Panc1 (cell line): ENCODE results near the gene KCNK15. TPM values are rescaled to one million over a fixed set of nuclear protein-coding genes. Genes with fewer than 3 reads are reported as not detected.

Experiments
- ATAC-seq: fragments of 200-7000 bp; cut with Tn5 transposase; 2 replicates; pipeline ENCODE4 v1.9.1; 2020; ENCODE audit warnings: mild to moderate bottlenecking, moderate library complexity
- BruUV-seq: library from RNA; stranded (reverse); fragments of 400-500 nt; replicated peaks from 2 replicates; lab custom pipeline; 2021; lab: Mats Ljungman, UMichigan
- CTCF ChIA-PET: fragments of 300-600 bp; sonication (Branson Sonifier 250); formaldehyde crosslinking; loops from one replicate; lab custom pipeline; 2022; ENCODE audit warnings: antibody characterized with exemption; lab: Charles Lee
- POLR2A ChIA-PET: fragments of 300-600 bp; sonication (Branson Sonifier 250); formaldehyde crosslinking; loops from one replicate; lab custom pipeline; 2022; ENCODE audit warnings: antibody characterized with exemption; lab: Charles Lee
- DNase-seq: peaks from one replicate; pipeline ENCODE4 v3.0.0-alpha.2; 2010; ENCODE audit warnings: low read depth, low spot score
- H3K27ac ChIP-seq: 2 replicates; pipeline ENCODE4 v1.5.1; 2011; ENCODE audit warnings: mild to moderate bottlenecking, low read length, inconsistent platforms
- H3K27me3 ChIP-seq: fragments of 200-500 bp; sonication (Bioruptor generic); 2 replicates; pipeline ENCODE4 v1.6.0; 2014; ENCODE audit warnings: low read length, inconsistent platforms; ENCODE audit not compliant: control insufficient read depth, insufficient read depth
- H3K36me3 ChIP-seq: fragments of 200-500 bp; sonication (Bioruptor generic); 2 replicates; pipeline ENCODE4 v1.5.1; 2014; ENCODE audit warnings: inconsistent platforms, mild to moderate bottlenecking, low read length, moderate library complexity; ENCODE audit not compliant: control insufficient read depth, insufficient read depth
- H3K4me1 ChIP-seq: 2 replicates; pipeline ENCODE4 v1.5.1; 2011; ENCODE audit warnings: inconsistent platforms, mild to moderate bottlenecking, low read length, moderate library complexity; ENCODE audit not compliant: control insufficient read depth, insufficient read depth
- H3K4me3 ChIP-seq, 2 experiments: 2 replicates each; pipeline ENCODE4 v1.5.1; 2011 to 2012; ENCODE audit warnings: low read depth in 2 of 2, low read length in 2 of 2, mild to moderate bottlenecking in 2 of 2, inconsistent platforms in 1 of 2, moderate library complexity in 1 of 2
- H3K9me3 ChIP-seq: fragments of 200-500 bp; sonication (Bioruptor generic); 2 replicates; pipeline ENCODE4 v1.5.1; 2014; ENCODE audit warnings: low read depth, mild to moderate bottlenecking, inconsistent platforms, low read length, moderate library complexity; ENCODE audit not compliant: control insufficient read depth, insufficient read depth
- CTCF ChIP-seq: fragments of 450-650 bp; IDR thresholded peaks from 2 replicates; pipeline ENCODE4 v1.5.1; 2017; ENCODE audit warnings: mild to moderate bottlenecking
- POLR2AphosphoS5 ChIP-seq: IDR thresholded peaks from 2 replicates; pipeline ENCODE4 v1.6.1; 2012; ENCODE audit warnings: mild to moderate bottlenecking, low read depth, low read length, moderate library complexity
- REST ChIP-seq, 2 experiments: IDR thresholded peaks; 2 replicates each; pipeline ENCODE4 v1.6.1; 2011 to 2012; ENCODE audit warnings: low read depth in 2 of 2, control low read depth in 1 of 2, low read length in 1 of 2, mild to moderate bottlenecking in 1 of 2, moderate library complexity in 1 of 2; ENCODE audit not compliant: insufficient read depth in 1 of 2
- SIN3A ChIP-seq: IDR thresholded peaks from 2 replicates; pipeline ENCODE4 v1.6.1; 2012; ENCODE audit warnings: low read depth, mild to moderate bottlenecking, low read length, moderate library complexity, borderline replicate concordance; ENCODE audit not compliant: insufficient read depth
- TCF7L2 ChIP-seq: IDR thresholded peaks from 2 replicates; pipeline ENCODE4 v1.6.1; 2011; ENCODE audit warnings: mild to moderate bottlenecking, low read depth, low read length, inconsistent platforms
- in situ Hi-C: cut with HindIII; loops from 2 replicates; pipeline ENCODE4 v1.10.0; 2016; ENCODE audit warnings: low sequenced_read_pairs, low pct_unique_long_range_greater_than_20kb
- intact Hi-C: fragments of 100-400 bp; cut with micrococcal nuclease; formaldehyde crosslinking; loops from one replicate; pipeline ENCODE4 v1.10.0; 2022; ENCODE audit not compliant: unreplicated experiment
- total RNA-seq: library from RNA; stranded (reverse); gene quantifications from one replicate; pipeline ENCODE4 v1.2.1, GENCODE V29; 2021; ENCODE audit not compliant: unreplicated experiment

Gene KCNK15
- total RNA-seq, 1 experiment from 2014 or later, result 7.4 TPM

GRCh38 chr20:44743080-44743701 lies 2.5 kb upstream of the KCNK15 start:
- no peaks in the 10 kb centered on the region for H3K9me3 ChIP-seq
- peak overlapping the region; percentile 73; the same call in 1 of the 2 replicates for H3K27ac ChIP-seq
- intact Hi-C loops (no loop called here), in situ Hi-C loops (no loop called here)
- H3K36me3 ChIP-seq, result no peaks in the 10 kb centered on the region
- H3K4me1 ChIP-seq, result peaks cover 30% of the 10 kb centered on the region
- ATAC-seq (no peak), DNase-seq (no peak)
- no peak overlapping the region for H3K4me3 ChIP-seq
- CTCF ChIA-PET, result no interaction called here
- POLR2A ChIA-PET, result interaction anchor here (0.5 to 1.0 kb wide), 3 partner anchors 15 to 42 kb away, joined by 3 to 4 read pairs (median 4); no protein-coding TSS in a partner anchor
- H3K27me3 ChIP-seq, result no peaks in the 10 kb centered on the region
- TF ChIP-seq POLR2AphosphoS5 (no peak), CTCF (no peak), SIN3A (no peak), REST (IDR thresholded peaks at IDR 0.05; ENCODE audit: insufficient read depth in 1 of 2, low read depth in 2 of 2, low read length in 1 of 2) (no peak)
- no TSS peak for BruUV-seq

GRCh38 chr20:44743916-44744655 lies 1.6 kb upstream of the KCNK15 start:
- H3K27ac ChIP-seq, result peak overlapping the region; percentile 73; the same call in 1 of the 2 replicates
- H3K4me3 ChIP-seq, result no peak overlapping the region
- no TSS peak for BruUV-seq
- intact Hi-C loops, result no loop called here
- POLR2A ChIA-PET, result interaction anchor here (0.5 to 1.0 kb wide), 2 partner anchors 16 to 43 kb away, joined by 3 to 4 read pairs; no protein-coding TSS in a partner anchor
- ATAC-seq (no peak), DNase-seq (no peak)
- H3K9me3 ChIP-seq, result no peaks in the 10 kb centered on the region
- H3K27me3 ChIP-seq, result no peaks in the 10 kb centered on the region
- H3K4me1 ChIP-seq, result peaks cover 25% of the 10 kb centered on the region
- CTCF ChIA-PET, result no interaction called here
- no peak for TF ChIP-seq SIN3A
- TF ChIP-seq POLR2AphosphoS5, result no peak
- no peak for TF ChIP-seq TCF7L2
- TF ChIP-seq REST (IDR thresholded peaks at IDR 0.05; ENCODE audit: insufficient read depth in 1 of 2, low read depth in 2 of 2, low read length in 1 of 2), result no peak
- no peak for TF ChIP-seq CTCF
- in situ Hi-C loops, result no loop called here
- no peaks in the 10 kb centered on the region for H3K36me3 ChIP-seq
